ENCODE results near the gene ECM1. TPM values are rescaled to one million over a fixed set of nuclear protein-coding genes. Genes with fewer than 3 reads are reported as not detected.

Gene ECM1
- total and polyA plus RNA-seq, 2 experiments from 2014 or later = 3.0 to 7.1 TPM

- H3K4me1 ChIP-seq (ENCODE audit: insufficient read depth) = peaks cover 26% of the 10 kb centered on the region
- H3K9me2 ChIP-seq (replicated peaks; ENCODE audit: insufficient read depth) = no peaks in the 10 kb centered on the region
- no peak for DNase-seq (ENCODE audit: low spot score)
- no peaks in the 10 kb centered on the region for H3K36me3 ChIP-seq (replicated peaks; ENCODE audit: insufficient read depth, low read depth)
- no peak overlapping the region for H3K4me2 ChIP-seq
- no peak for TF ChIP-seq CTCF (IDR thresholded peaks at IDR 0.05; ENCODE audit: poor library complexity)
- no peak for TF ChIP-seq EZH2 (IDR thresholded peaks at IDR 0.05; ENCODE audit: borderline replicate concordance)
- no peak for TF ChIP-seq EZH2phosphoT487 (IDR thresholded peaks at IDR 0.05; ENCODE audit: low read depth, severe bottlenecking, unreplicated experiment)
- H2AFZ ChIP-seq = no peak overlapping the region
- H3K27ac ChIP-seq = no peak overlapping the region
- no peaks in the 10 kb centered on the region for H4K20me1 ChIP-seq (ENCODE audit: insufficient read depth, poor library complexity, severe bottlenecking)
- 94% methylated on average over 19 of the region's 19 CpGs for WGBS (ENCODE audit: low lambda C conversion rate, missing lambda C conversion rate)
- H3K4me3 ChIP-seq = no peak overlapping the region
- no peaks in the 10 kb centered on the region for H3K27me3 ChIP-seq
- H3K79me2 ChIP-seq = peaks cover 20% of the 10 kb centered on the region
- no peaks in the 10 kb centered on the region for H3K9me3 ChIP-seq (ENCODE audit: low read depth)
These were observed 47.5 kb downstream of the ECM1 start for GRCh38 chr1:150555198-150555970.

- WGBS (ENCODE audit: low lambda C conversion rate, missing lambda C conversion rate) = 83% methylated on average over 26 of the region's 26 CpGs
- no peak overlapping the region for H3K4me3 ChIP-seq
- H4K20me1 ChIP-seq (ENCODE audit: insufficient read depth, poor library complexity, severe bottlenecking) = no peaks in the 10 kb centered on the region
- H2AFZ ChIP-seq = no peak overlapping the region
- no peak for TF ChIP-seq EZH2phosphoT487 (IDR thresholded peaks at IDR 0.05; ENCODE audit: low read depth, severe bottlenecking, unreplicated experiment)
- TF ChIP-seq EZH2 (IDR thresholded peaks at IDR 0.05; ENCODE audit: borderline replicate concordance) = no peak
- no peak for TF ChIP-seq CTCF (IDR thresholded peaks at IDR 0.05; ENCODE audit: poor library complexity)
- peaks cover 22% of the 10 kb centered on the region for H3K4me1 ChIP-seq (ENCODE audit: insufficient read depth)
- H3K9me3 ChIP-seq (ENCODE audit: low read depth) = no peaks in the 10 kb centered on the region
- DNase-seq (ENCODE audit: low spot score) = no peak
- H3K9me2 ChIP-seq (replicated peaks; ENCODE audit: insufficient read depth) = no peaks in the 10 kb centered on the region
- no peak overlapping the region for H3K27ac ChIP-seq
- no peaks in the 10 kb centered on the region for H3K36me3 ChIP-seq (replicated peaks; ENCODE audit: insufficient read depth, low read depth)
- peaks cover 22% of the 10 kb centered on the region for H3K79me2 ChIP-seq
- no peaks in the 10 kb centered on the region for H3K27me3 ChIP-seq
- H3K4me2 ChIP-seq = no peak overlapping the region
These were observed 48.3 kb downstream of the ECM1 start for GRCh38 chr1:150555971-150556865.

GRCh38 chr1:150557065-150557600, 49.2 kb downstream of the ECM1 start:
- H3K9me2 ChIP-seq (replicated peaks; ENCODE audit: insufficient read depth) = no peaks in the 10 kb centered on the region
- H3K4me3 ChIP-seq = no peak overlapping the region
- 97% methylated on average over 18 of the region's 26 CpGs for WGBS (ENCODE audit: low lambda C conversion rate, missing lambda C conversion rate)
- peaks cover 17% of the 10 kb centered on the region for H3K4me1 ChIP-seq (ENCODE audit: insufficient read depth)
- no peak overlapping the region for H2AFZ ChIP-seq
- no peak overlapping the region for H3K27ac ChIP-seq
- H3K9me3 ChIP-seq (ENCODE audit: low read depth) = no peaks in the 10 kb centered on the region
- H3K36me3 ChIP-seq (replicated peaks; ENCODE audit: insufficient read depth, low read depth) = no peaks in the 10 kb centered on the region
- no peak for DNase-seq (ENCODE audit: low spot score)
- no peaks in the 10 kb centered on the region for H4K20me1 ChIP-seq (ENCODE audit: insufficient read depth, poor library complexity, severe bottlenecking)
- no peaks in the 10 kb centered on the region for H3K27me3 ChIP-seq
- TF ChIP-seq CTCF (IDR thresholded peaks at IDR 0.05; ENCODE audit: poor library complexity) (no peak), EZH2 (IDR thresholded peaks at IDR 0.05; ENCODE audit: borderline replicate concordance) (no peak), EZH2phosphoT487 (IDR thresholded peaks at IDR 0.05; ENCODE audit: low read depth, severe bottlenecking, unreplicated experiment) (no peak)
- H3K4me2 ChIP-seq = no peak overlapping the region
- peaks cover 22% of the 10 kb centered on the region for H3K79me2 ChIP-seq
